Activated CD4-positive, alpha-beta memory T cell treated with anti-CD3 and anti-CD28 coated beads for 36 hours (primary cell): Measurements from ENCODE around the gene ZBTB38. TPM values are rescaled to one million over a fixed set of nuclear protein-coding genes. Genes with fewer than 3 reads are reported as not detected.

Source experiments
- CTCF ChIA-PET: fragments of 350-600 bp; sonication (Branson Sonifier 250); formaldehyde crosslinking; loops from one replicate; lab custom pipeline; 2021; ENCODE audit warnings: antibody characterized with exemption, inconsistent platforms; lab: Charles Lee
- POLR2A ChIA-PET: fragments of 350-600 bp; sonication (Branson Sonifier 250); formaldehyde crosslinking; loops from one replicate; lab custom pipeline; 2021; ENCODE audit warnings: antibody characterized with exemption; lab: Charles Lee
- DNase-seq: peaks from one replicate; pipeline ENCODE4 v3.0.0-alpha.2; 2020
- H3K27ac Mint-ChIP-seq: one replicate; pipeline ENCODE4 v1.8.0; 2021; ENCODE audit warnings: mixed read lengths
- H3K27me3 Mint-ChIP-seq: one replicate; pipeline ENCODE4 v1.8.0; 2021; ENCODE audit warnings: mixed read lengths
- H3K36me3 Mint-ChIP-seq: one replicate; pipeline ENCODE4 v1.8.0; 2021; ENCODE audit warnings: mixed read lengths
- H3K4me1 Mint-ChIP-seq: one replicate; pipeline ENCODE4 v1.8.0; 2021; ENCODE audit warnings: low read depth, mixed read lengths
- H3K4me3 Mint-ChIP-seq: one replicate; pipeline ENCODE4 v1.8.0; 2021; ENCODE audit warnings: mild to moderate bottlenecking, mixed read lengths
- H3K9me3 Mint-ChIP-seq: one replicate; pipeline ENCODE4 v1.8.0; 2021; ENCODE audit warnings: mixed read lengths
- intact Hi-C: fragments of 100-400 bp; cut with micrococcal nuclease; formaldehyde crosslinking; loops from one replicate; pipeline ENCODE4 v1.15.1; 2023
- total RNA-seq, 2 experiments: library from RNA; stranded (reverse); gene quantifications; one replicate each; pipeline ENCODE4 v1.2.3, GENCODE V29; 2021

The ZBTB38 gene
- total RNA-seq, 2 experiments from 2014 or later, result 64.7 to 66.4 TPM

- no peaks in the 10 kb centered on the region for H3K4me1 Mint-ChIP-seq
- POLR2A ChIA-PET, result no interaction called here
- no peak overlapping the region for H3K4me3 Mint-ChIP-seq
- intact Hi-C loops, result no loop called here
- CTCF ChIA-PET, result interaction anchor here (0.7 to 0.8 kb wide), 2 partner anchors 17 to 90 kb away, joined by 3 read pairs; no protein-coding TSS in a partner anchor
- no peaks in the 10 kb centered on the region for H3K36me3 Mint-ChIP-seq
- H3K9me3 Mint-ChIP-seq, result no peaks in the 10 kb centered on the region
- DNase-seq, result no peak
- no peaks in the 10 kb centered on the region for H3K27me3 Mint-ChIP-seq
- H3K27ac Mint-ChIP-seq, result no peak overlapping the region
Observed at GRCh38 chr3:141343077-141343476, 25.2 kb upstream of the ZBTB38 start.

GRCh38 chr3:141343865-141344271 lies 24.4 kb upstream of the ZBTB38 start:
- DNase-seq, result no peak
- Mint-ChIP-seq H3K27me3 (no peaks in the 10 kb centered on the region), H3K9me3 (no peaks in the 10 kb centered on the region), H3K4me3 (no peak overlapping the region), H3K4me1 (no peaks in the 10 kb centered on the region), H3K27ac (no peak overlapping the region), H3K36me3 (no peaks in the 10 kb centered on the region)
- POLR2A ChIA-PET, result no interaction called here
- CTCF ChIA-PET, result no interaction called here
- intact Hi-C loops, result no loop called here

GRCh38 chr3:141345528-141345927 lies 22.8 kb upstream of the ZBTB38 start:
- H3K4me3 Mint-ChIP-seq, result no peak overlapping the region
- peaks cover 1% of the 10 kb centered on the region for H3K27me3 Mint-ChIP-seq
- H3K9me3 Mint-ChIP-seq, result no peaks in the 10 kb centered on the region
- no peaks in the 10 kb centered on the region for H3K4me1 Mint-ChIP-seq
- ChIA-PET POLR2A (no interaction called here), CTCF (interaction anchor here (0.9 to 2.5 kb wide), 6 partner anchors 9 to 115 kb away, joined by 3 to 8 read pairs (median 5); no protein-coding TSS in a partner anchor)
- H3K27ac Mint-ChIP-seq, result no peak overlapping the region
- intact Hi-C loops, result no loop called here
- H3K36me3 Mint-ChIP-seq, result no peaks in the 10 kb centered on the region
- DNase-seq, result no peak

- H3K27ac Mint-ChIP-seq, result no peak overlapping the region
- H3K4me1 Mint-ChIP-seq, result no peaks in the 10 kb centered on the region
- DNase-seq, result no peak
- intact Hi-C loops, result no loop called here
- H3K27me3 Mint-ChIP-seq, result peaks cover 1% of the 10 kb centered on the region
- no peaks in the 10 kb centered on the region for H3K36me3 Mint-ChIP-seq
- no peak overlapping the region for H3K4me3 Mint-ChIP-seq
- no peaks in the 10 kb centered on the region for H3K9me3 Mint-ChIP-seq
- POLR2A ChIA-PET, result interaction anchor here (0.6 kb wide), 1 partner anchor 209 kb away, joined by 4 read pairs; no protein-coding TSS in a partner anchor
- CTCF ChIA-PET, result interaction anchor here (0.9 to 2.5 kb wide), 4 partner anchors 14 to 115 kb away, joined by 3 to 8 read pairs (median 5); no protein-coding TSS in a partner anchor
Observed at GRCh38 chr3:141346007-141346406, 22.3 kb upstream of the ZBTB38 start.

GRCh38 chr3:141346418-141346817 lies 21.9 kb upstream of the ZBTB38 start:
- no peaks in the 10 kb centered on the region for H3K9me3 Mint-ChIP-seq
- H3K36me3 Mint-ChIP-seq, result no peaks in the 10 kb centered on the region
- no peak overlapping the region for H3K4me3 Mint-ChIP-seq
- no peak overlapping the region for H3K27ac Mint-ChIP-seq
- DNase-seq, result no peak
- H3K4me1 Mint-ChIP-seq, result no peaks in the 10 kb centered on the region
- ChIA-PET CTCF (interaction anchor here (0.9 to 2.5 kb wide), 2 partner anchors 14 to 114 kb away, joined by 4 to 8 read pairs; no protein-coding TSS in a partner anchor), POLR2A (interaction anchor here (0.6 kb wide), 1 partner anchor 209 kb away, joined by 4 read pairs; no protein-coding TSS in a partner anchor)
- intact Hi-C loops, result no loop called here
- peaks cover 1% of the 10 kb centered on the region for H3K27me3 Mint-ChIP-seq

- no peak overlapping the region for H3K27ac Mint-ChIP-seq
- POLR2A ChIA-PET, result no interaction called here
- H3K4me3 Mint-ChIP-seq, result no peak overlapping the region
- H3K9me3 Mint-ChIP-seq, result no peaks in the 10 kb centered on the region
- DNase-seq, result no peak
- CTCF ChIA-PET, result interaction anchor here (2.5 kb wide), 1 partner anchor 14 kb away, joined by 8 read pairs; no protein-coding TSS in a partner anchor
- no peaks in the 10 kb centered on the region for H3K36me3 Mint-ChIP-seq
- H3K27me3 Mint-ChIP-seq, result peaks cover 1% of the 10 kb centered on the region
- intact Hi-C loops, result no loop called here
- no peaks in the 10 kb centered on the region for H3K4me1 Mint-ChIP-seq
Observed at GRCh38 chr3:141346839-141347238, 21.5 kb upstream of the ZBTB38 start.

- ChIA-PET POLR2A (interaction anchor here (1.2 kb wide), 1 partner anchor 17 kb away, joined by 4 read pairs; no protein-coding TSS in a partner anchor), CTCF (interaction anchor here (1.1 to 1.5 kb wide), 3 partner anchors 13 to 297 kb away, joined by 3 read pairs; no protein-coding TSS in a partner anchor)
- intact Hi-C loops, result no loop called here
- Mint-ChIP-seq H3K4me3 (no peak overlapping the region), H3K27ac (no peak overlapping the region), H3K27me3 (peaks cover 1% of the 10 kb centered on the region), H3K4me1 (no peaks in the 10 kb centered on the region), H3K9me3 (no peaks in the 10 kb centered on the region), H3K36me3 (no peaks in the 10 kb centered on the region)
- DNase-seq, result no peak
Observed at GRCh38 chr3:141348837-141349236, 19.5 kb upstream of the ZBTB38 start.

- Mint-ChIP-seq H3K4me3 (no peak overlapping the region), H3K9me3 (no peaks in the 10 kb centered on the region), H3K4me1 (no peaks in the 10 kb centered on the region), H3K27me3 (peaks cover 1% of the 10 kb centered on the region), H3K36me3 (no peaks in the 10 kb centered on the region), H3K27ac (no peak overlapping the region)
- POLR2A ChIA-PET, result interaction anchor here (1.2 kb wide), 1 partner anchor 18 kb away, joined by 4 read pairs; no protein-coding TSS in a partner anchor
- no peak for DNase-seq
- intact Hi-C loops, result no loop called here
- CTCF ChIA-PET, result interaction anchor here (1.2 kb wide), 1 partner anchor 109 kb away, joined by 3 read pairs; no protein-coding TSS in a partner anchor
Observed at GRCh38 chr3:141349711-141350110, 18.6 kb upstream of the ZBTB38 start.

GRCh38 chr3:141350666-141351065 lies 17.6 kb upstream of the ZBTB38 start:
- Mint-ChIP-seq H3K36me3 (no peaks in the 10 kb centered on the region), H3K4me1 (no peaks in the 10 kb centered on the region), H3K4me3 (no peak overlapping the region), H3K27ac (no peak overlapping the region), H3K9me3 (no peaks in the 10 kb centered on the region), H3K27me3 (peaks cover 1% of the 10 kb centered on the region)
- POLR2A ChIA-PET, result no interaction called here
- intact Hi-C loops, result no loop called here
- CTCF ChIA-PET, result no interaction called here
- DNase-seq, result no peak

- no peaks in the 10 kb centered on the region for H3K9me3 Mint-ChIP-seq
- DNase-seq, result no peak
Observed at GRCh38 chr3:141352262-141352984, 15.9 kb upstream of the ZBTB38 start.

GRCh38 chr3:141353652-141354495 lies 14.4 kb upstream of the ZBTB38 start:
- intact Hi-C loops, result no loop called here
- Mint-ChIP-seq H3K36me3 (no peaks in the 10 kb centered on the region), H3K27me3 (peaks cover 1% of the 10 kb centered on the region), H3K4me1 (no peaks in the 10 kb centered on the region), H3K27ac (no peak overlapping the region), H3K4me3 (no peak overlapping the region), H3K9me3 (no peaks in the 10 kb centered on the region)
- POLR2A ChIA-PET, result no interaction called here
- CTCF ChIA-PET, result interaction anchor here (0.7 to 1.7 kb wide), 4 partner anchors 30 to 101 kb away, joined by 3 to 6 read pairs (median 4); no protein-coding TSS in a partner anchor
- DNase-seq, result no peak

More at GRCh38 chr3:141352262-141352984, 15.9 kb upstream of the ZBTB38 start:
- Mint-ChIP-seq H3K27me3 (peaks cover 1% of the 10 kb centered on the region), H3K36me3 (no peaks in the 10 kb centered on the region), H3K4me1 (no peaks in the 10 kb centered on the region), H3K4me3 (no peak overlapping the region), H3K27ac (no peak overlapping the region)
- POLR2A ChIA-PET, result no interaction called here
- intact Hi-C loops, result no loop called here
- CTCF ChIA-PET, result interaction anchor here (0.6 to 1.8 kb wide), 4 partner anchors 8 to 102 kb away, joined by 3 to 7 read pairs (median 4); no protein-coding TSS in a partner anchor
